NCI-H146 treated with DMSO at 0.1 percent for 48 hours (cell line): ENCODE results near the gene KRT35.

Experiments used
- DNase-seq: peaks from one replicate; lab custom pipeline; 2025; ENCODE audit not compliant: unreplicated experiment; lab: John Stamatoyannopoulos, UW

The KRT35 gene

DNA sequence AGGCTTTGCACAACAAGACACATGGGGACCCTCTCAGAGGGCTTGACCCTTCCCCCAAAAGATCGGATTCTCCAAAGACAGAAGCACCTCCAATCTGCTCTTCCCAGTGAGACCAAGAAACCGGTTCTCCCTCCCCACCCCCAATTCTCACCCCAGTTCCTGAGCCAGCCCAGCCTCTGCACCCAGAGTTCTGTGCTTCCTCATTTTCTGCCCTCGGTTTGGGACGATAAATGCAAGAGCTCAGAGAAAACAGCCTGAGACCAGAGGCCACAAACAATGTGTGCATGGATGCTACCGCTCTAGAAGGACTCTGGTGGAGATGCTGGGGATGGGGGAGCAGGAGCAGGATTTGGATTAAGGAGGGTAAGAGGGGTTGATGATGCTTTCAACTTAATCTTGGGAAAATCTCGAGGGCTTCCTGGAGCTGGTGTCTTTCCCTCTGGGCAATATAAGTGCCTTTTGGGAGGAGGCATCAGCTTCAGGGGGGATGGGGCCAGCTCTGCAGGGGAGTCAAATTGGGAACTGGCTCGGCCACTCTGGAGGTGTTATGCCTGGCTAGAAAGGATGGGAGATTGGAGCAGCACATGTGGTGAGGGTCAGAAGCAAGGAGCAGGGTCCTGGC lies 31.7 kb upstream of the KRT35 start:
- DNase-seq = no peak

DNA sequence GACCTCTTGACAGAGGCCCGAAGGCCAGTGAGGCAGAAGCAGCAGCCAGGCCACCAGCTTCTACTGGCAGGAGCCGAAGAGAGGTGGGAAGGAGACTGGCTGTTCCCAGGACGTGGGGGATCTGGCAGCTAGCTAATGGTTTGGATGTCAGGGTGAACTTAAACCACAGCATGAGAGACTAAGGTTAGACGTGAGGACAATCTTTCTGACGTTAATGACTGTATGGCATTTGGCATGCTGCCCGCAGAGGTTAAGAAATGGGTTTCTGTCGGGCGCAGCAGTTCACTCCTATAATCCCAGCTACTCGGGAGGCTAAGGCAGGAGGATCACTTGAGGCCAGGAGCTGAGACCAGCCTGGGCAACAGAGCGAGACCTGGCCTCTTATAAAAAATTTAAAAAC lies 30.8 kb upstream of the KRT35 start:
- DNase-seq = no peak

DNA sequence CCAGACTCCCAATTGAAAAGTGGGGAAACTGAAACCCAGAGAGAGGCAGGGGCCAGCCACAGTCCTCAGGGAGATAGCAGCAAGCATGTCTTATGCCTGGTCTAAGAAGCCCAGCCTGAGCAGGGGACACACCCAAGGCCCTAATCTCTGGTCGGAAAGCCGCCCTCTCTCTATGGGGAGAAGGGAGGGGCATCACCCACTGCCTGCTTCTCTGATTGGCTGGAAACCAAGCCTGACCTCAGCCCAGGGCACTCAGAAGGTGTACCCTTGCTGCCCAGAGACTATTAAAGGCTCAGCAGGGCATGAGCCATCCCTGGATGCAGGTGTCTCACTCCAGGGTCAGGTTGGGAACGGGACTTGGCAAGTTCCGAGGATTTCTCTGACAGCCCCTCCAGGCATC lies 30.2 kb upstream of the KRT35 start:
- DNase-seq = peak; percentile 9

DNA sequence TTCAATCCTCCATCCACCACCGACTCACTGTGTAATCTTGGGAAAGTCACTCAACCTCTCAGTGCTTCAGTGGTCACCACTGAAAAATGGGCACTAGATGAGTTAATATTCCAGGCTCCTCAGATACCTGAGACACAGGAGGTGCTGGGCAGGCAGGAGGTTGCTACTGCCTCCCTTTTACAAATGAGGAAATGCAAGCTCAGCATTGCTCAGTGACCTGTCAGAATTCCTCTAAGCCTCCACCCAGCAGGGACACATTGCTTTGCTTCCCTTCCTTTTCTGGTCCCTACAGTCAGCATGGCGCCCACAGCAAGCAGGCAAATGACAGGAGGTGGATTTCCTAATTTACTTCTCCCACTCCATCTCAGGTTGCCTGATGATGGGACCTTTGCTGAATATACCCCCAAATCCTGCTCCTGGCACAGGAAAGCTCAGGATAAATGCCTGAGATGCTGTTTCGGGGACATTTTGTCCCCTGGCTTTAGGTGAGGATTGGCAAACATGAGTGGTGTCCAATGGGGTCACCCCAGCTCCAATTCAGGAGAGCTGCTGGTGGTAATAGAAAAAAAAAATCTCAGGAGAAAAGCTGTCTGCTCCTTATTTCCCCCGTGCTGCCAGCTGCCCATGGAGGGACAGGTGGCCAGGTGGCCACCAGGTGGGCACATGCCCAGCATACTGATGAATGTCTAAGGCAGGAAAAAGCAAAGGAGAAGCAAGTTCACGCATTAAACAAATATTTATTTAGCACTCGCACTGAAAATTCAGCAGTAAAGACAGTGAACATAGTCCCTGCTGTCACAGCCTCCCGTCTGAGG lies 29.5 kb upstream of the KRT35 start:
- peak; percentile 8 for DNase-seq

DNA sequence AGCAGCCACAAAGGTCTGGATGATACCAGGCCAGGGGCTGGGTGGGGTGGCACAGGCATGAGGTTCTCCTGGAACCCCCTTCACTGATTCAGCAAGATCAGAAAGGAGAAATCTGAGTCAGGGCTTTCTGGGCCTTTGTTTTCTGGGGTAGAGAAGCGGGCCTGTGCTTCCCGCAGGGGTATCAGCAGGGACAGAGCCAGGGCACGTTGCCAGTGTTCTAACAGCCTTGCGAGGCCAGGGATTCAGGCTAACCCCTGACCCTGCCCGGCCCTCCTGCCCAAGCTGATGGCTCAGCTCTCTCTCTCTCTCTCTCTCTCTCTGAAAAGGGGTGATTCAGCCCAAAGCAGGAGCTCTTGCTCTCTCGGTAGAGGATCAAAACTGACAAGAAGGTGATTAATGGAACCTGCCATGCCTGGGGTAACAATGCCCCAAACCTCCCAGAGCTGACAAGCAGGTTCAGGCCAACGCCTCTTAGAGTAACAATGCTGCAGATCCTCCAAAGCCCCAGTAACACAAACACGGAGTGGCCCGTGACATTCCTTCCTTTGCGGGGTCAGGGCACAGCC lies 26.4 kb upstream of the KRT35 start:
- no peak for DNase-seq

DNA sequence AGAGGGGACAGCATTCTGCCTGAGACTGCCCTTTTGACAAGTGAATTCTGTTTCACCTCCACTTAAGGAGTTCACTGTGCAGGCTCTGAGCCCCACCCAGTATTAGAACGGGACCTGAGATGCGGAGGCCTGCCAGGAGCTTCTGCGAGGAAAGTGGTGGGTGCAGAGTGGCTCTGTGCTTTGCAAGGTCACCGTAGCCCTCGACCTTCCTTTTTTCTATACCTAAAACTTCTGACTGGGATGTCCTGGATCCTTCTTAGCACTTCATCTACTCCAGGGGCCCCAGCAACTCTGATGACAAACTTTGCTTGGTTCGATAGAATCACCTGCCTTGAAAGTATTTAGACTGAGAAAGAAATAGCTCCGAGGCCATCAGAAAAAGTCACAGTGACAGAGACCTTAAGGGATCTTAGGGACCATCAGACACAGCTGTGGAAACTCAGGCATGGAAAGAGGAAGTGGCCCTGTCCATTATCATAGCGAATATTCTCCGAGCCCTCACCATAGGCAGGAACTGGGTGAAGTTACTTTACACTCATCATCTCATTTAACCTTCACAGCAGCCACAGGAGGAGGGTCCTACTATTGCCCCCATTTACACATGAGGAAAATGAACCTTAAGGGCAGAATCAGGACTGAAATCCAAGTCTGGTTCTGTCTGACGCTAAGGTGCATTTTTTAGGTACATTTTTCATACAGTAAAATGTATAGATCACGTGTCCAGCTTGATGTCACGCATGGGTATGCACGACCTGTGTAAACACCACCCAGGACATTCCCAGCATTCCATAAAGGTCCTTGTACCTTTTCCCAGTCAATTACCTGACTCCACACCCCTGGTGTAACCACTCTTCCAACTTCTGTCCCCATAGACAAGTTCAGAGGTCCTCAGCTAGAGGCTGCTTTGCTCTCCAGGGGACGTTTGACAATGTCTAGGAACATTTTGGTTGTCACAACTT lies 25.1 kb upstream of the KRT35 start:
- no peak for DNase-seq

DNA sequence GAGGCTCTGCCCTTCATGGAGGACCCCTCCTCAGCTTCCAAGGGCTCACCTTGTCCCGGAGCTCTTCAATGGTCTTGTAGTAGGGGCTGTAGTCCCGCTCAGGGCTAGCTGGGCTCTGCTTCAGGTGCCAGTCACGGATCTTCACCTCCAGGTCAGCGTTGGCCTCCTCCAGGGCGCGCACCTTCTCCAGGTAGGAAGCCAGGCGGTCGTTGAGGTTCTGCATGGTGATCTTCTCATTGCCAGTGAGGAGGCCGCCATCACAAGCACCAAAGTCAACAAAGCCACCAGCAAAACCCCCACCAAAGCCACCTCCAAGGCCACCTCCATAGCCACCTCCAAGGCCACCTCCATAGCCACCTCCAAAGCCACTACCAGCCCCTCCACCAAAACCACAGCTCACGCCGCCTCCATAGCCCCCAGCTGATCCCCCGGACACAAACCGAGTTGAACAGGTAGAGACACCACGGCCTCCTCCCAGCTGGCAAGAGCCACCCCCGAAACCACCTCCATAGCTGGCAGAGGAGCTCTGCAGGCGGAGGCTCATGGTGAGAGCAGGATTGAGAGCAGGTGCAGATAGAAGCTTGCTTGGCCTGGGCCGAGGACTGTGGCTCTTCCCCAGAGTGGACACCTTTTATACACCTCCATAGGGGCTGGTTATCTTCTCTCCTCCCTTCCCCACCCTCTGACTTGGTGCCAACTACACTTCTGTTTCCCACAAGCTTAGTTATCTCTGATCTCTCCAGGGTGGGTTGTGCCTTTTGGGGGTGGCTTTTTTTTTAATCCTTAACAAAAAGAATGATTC lies 24.3 kb upstream of the KRT35 start, which contains the start of gene KRT13:
Gene KRT13 (minus strand): TSS at position 606 of the 802 bp plus-strand sequence. CDS start 62 bp downstream, at position 544.
- no peak for DNase-seq

DNA sequence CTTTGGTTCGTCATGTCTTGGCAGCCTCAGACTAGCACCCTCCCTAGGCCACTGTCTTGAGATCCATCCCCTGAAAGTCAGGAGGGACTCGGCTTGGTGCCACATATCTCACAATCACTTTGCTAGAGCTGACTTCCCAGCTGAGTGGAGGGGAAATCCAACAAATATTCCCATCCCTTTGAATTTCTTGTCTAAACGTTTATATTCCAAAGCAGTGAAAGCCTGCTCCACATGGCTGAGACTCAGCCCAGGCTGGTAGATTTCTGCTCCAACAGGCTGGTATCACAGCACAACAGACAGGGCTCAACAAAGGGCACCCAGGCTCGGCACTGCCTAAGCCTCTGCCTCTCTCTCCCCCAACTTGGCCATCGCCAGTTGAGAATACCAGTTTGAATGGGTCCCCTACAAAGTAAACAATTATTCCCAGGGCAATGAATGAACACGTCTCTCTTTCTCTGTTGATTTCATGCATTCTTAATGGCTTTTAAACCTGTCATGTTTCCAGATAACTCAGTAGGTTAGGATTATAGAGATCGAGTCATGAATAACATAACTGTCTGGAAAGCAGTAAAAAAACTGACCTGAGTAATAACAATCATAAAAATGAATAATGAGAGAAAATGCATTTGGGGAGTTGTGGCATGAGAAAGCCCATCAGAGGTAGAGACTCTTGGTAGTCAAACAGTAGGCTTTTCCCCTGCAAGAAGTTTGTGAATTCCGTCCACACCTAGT lies 23.5 kb upstream of the KRT35 start:
- DNase-seq = no peak

DNA sequence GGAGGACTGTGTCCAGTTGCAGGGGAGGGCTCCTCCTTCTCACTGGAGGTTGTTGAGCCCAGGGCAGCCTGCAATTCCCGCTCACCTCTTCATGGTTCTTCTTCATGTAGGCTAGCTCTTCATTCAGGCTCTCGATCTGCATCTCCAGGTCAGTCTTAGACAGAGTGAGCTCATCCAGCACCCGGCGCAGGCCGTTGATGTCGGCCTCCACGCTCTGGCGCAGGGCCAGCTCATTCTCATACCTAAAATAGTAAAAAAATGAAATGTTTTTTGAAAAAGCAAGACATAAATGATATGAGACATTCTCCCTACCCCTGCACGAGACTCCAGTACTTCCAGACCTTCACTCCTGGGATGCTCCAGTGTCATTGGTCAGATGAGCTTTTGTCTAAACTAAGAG lies 22.3 kb upstream of the KRT35 start:
- DNase-seq = no peak

DNA sequence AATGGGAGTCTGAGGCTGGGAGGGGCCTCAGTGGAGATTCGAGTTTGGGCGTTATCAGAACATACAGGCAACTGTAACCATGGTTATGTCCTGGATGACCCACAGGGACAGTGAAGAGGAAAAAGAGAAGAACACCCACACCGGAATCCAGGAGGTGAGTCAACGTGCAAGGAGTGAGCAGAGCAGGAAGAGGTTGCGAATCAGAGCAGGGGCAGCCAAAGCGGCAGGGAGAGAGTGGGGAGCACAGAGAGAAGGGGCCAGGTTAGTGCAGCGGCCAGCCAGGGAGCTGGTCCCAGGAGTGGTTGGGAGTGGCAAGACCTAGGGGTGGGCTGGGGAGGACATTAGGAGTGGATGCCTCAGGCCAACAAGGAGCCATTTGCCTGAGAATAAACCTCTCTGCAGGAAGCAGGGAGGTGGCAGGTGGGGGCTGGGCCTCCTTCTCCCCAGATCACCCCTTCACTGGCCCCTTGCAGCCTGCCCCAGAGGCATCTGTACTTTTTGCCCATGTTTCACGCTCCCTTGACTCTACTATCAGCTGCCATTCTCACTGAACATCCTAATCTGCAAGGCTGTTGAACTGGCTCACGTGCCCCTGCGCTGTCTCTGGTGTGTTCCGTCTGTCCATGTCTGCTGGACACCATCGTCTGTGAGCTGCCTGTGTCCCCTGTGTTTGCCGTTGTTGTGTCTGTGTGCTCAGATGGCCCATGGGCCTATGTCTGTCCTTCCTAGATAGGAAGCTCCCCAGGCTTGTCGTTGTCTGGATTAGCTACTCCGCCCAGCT lies 19.4 kb upstream of the KRT35 start:
- no peak for DNase-seq

DNA sequence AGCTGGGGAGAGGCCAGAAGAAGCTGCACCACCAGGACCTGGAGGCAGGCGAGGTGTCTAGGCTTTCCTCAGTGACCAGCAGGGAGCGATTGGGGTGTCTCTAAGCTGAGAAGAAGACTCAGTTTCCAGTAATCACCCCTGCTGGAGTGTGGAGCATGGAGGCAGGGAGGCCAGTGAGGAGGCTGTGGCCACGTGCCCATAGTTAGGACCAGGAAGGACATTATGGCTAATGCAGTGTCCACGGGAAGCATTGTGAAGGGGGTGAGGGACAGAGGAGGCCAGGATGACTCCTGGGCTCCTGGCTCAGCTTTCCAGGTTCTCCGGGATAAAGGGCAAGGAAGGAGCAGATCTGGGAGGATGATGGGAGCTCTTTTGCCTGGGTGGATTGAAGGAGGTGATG lies 18.8 kb upstream of the KRT35 start:
- DNase-seq = no peak

DNA sequence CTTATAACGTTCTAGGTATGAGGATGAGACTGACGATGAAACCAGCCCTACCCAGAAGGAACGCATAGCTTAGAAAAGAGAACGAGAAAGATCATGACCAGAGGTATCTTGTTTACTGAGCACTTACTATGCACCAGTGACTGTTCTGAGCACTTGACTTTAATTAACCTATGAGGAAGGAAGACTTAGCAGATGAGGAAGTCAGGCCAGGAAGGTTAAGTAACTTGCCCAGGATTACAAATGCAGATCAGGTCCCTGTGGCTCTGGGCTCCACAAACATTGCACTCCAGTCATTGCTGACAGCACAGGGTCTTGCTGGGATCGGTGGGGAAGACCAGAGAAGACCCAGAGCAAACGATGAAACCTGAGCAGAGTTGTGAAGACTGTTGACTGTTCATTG lies 17.3 kb upstream of the KRT35 start:
- no peak for DNase-seq

DNA sequence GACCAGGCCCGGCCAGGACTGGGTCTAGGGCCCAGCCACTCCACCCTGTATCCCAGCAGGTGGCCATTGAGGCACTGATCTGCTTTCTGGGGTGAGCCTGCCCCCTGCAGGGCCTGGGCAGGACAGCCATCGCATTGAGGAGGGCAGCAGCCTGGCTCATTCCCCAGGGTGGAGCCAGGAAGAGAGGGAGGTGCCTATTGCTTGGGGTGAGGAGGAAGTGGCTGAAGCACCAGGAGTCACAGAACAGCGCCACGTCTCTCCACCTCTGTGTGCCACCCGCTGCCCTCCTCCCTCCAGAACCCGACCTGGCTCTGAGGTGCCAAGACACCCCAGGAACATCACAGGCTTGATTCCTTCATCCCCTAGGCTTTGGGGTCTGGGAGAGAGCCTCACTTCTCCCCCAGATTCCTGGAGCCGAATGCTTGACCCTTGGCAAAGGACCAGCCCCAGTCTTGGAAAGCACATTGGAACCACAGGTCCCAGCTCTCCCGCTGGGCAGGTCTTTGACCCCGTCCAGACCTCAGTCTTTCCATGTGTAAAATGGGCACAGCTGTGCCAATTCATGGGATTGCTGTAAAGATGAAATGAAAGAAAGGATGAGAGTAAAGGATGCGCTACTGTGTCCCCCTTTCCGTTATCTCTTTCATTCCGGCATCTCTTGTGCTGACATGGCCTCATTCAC lies 16.0 kb upstream of the KRT35 start:
- DNase-seq = peak; percentile 5

DNA sequence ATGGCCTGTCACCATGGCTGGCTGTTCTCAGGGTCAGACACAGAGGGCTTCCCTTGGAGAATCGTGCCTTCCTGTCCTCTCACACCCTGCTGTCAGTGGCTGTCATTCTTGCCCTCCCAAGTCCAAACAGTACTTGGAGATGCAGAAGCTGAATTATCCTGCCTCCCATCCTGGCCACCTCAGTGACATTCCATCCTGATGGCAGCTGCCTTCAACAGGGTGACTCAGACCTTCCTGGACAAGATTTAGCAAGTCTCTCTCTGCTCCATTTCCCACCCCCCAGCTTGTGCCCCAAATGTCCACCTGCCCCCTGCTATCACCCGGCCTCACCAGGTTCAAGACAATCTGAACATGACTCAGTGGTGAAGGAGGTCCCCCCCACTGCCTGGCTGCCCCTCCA lies 13.6 kb upstream of the KRT35 start:
- DNase-seq = no peak

DNA sequence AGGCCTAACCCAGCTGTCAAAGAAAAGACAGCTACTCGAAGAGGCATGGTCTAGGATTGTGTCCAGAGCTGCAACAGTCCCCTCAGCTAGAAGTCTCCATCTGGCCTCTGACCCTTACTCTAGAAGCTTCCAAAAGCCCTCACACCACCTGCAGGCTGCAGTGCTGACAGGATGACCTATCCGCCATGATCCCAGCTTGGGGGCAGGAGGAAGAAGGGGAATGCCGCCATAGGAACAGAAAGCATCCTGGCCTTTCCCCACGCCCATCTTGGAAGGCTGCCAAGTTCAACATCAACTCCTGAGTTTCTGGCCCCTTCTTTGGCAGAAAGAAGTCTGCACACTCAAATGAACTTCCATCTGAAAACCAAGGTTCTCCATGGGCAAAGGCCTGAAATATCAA lies 11.8 kb upstream of the KRT35 start:
- no peak for DNase-seq

DNA sequence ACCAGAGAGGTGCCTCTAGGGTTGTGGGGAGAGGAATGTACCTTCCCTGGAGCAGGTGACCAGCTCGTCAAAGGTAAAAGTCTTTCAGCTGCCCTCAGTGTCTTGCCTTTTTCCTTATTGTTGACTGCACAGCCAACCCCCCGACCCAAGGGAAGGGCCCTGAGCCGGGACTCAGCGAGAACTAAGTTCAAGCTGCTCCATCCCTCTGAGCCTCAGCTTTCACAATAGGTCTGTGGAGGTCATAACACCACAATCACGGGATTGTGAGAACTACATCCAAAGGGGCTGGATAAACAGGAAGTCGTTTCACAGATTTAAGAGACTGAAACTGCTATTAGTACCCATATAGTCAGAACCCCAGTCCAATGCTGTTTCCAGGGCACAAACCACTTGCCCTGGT lies 11.4 kb upstream of the KRT35 start:
- no peak for DNase-seq

DNA sequence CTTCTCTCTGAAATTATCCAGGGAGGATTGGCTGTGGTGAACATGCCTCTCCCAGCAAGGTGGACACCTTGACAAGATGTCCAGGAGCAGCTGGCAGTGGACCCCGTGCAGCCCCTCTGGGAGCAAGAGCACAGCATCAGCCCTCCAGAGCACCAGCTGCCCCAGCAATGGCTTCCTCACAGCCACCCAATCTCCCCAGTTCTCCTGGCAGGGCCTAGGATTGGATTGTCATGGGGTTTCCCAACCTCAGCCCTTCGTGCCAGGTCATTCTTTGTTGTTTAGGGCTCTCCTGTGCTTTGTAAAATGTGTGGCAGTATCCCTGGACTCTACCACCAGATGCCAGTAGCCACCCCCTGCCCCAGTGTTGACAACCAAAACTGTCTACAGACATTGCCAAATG lies 10.5 kb upstream of the KRT35 start:
- no peak for DNase-seq
